ENCODE results near the gene TEX48. TPM values are rescaled to one million over a fixed set of nuclear protein-coding genes. Genes with fewer than 3 reads are reported as not detected.

TEX48 gene
- total RNA-seq, 1 donor from 2014 or later: not detected

DNA sequence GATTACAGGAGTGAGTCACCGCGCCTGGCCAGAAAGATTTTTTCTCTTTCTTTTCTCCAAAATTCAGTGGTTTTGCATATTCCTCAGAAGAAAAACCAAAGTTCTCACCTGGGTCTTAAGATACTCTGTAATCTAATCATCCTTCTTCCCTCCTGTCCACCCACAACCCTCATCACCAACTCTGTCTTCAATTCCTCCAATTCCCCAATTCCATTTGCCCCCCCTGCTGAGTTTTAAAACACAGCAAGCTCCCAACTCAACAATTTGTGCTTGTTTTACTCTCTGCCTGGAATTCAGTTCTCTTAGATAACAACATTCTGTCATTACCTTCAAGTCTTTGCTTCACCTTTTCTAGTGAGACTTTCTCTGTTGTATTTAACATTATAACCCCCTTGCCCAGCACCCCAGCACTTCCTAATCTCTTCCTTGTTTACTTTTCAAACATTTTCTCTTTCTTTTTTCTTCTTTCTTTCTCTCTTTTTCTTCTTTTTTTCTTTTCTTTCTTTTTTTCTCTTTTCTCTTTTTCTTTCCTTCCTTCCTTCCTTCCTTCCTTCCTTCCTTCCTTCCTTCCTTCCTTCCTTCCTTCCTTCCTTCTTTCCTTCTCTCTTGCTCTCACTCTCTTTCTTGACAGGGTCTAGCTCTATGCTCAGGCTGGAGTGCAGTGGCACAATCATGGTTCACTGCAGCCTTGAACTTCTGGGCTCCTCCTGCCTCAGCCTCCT is 7.8 kb downstream of the TEX48 start:
- DNase-seq (ENCODE audit: low spot score): no peak
- intact Hi-C loops (cut with DNase I): no loop called here

DNA sequence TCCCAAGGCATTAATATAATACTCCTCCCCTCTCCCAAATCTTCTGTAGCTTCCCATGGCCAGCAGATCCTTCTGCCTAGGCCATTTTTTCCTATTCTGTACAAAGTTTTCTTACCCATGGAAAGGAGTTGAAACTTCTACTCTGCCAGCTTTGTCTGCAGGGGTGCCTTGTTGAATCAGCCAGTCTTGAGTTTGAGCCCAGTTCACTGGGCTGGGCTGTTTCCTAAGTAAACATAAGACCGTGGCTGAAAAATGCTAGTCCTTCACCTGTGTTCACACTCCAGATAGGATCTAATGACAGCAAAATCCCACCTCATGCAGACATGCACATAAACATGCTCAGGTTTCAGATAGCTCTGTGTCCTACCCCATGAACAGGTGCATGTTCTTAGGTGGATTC is 10.4 kb downstream of the TEX48 start:
- DNase-seq (ENCODE audit: low spot score): no peak
- intact Hi-C loops (cut with DNase I): no loop called here

DNA sequence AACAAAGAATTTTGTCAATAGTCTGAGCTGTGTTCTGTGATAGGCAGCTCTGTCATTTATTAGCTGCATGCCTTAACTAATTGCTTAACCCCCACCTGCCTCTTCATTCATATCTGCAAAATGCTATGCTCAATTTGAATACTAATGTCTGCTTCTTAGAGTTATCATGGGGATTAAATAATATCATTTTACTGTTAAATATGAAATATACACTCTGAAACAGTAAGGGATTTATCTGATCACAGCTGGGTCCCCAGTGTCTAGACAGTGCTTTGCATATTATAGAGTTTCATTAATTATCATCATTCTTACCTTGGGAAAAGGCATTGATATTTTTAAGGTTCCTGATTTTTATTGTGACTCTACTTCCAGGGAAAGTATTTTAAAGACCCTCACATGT is 12.0 kb downstream of the TEX48 start:
- no peak for DNase-seq (ENCODE audit: low spot score)
- intact Hi-C loops (cut with DNase I): no loop called here

DNA sequence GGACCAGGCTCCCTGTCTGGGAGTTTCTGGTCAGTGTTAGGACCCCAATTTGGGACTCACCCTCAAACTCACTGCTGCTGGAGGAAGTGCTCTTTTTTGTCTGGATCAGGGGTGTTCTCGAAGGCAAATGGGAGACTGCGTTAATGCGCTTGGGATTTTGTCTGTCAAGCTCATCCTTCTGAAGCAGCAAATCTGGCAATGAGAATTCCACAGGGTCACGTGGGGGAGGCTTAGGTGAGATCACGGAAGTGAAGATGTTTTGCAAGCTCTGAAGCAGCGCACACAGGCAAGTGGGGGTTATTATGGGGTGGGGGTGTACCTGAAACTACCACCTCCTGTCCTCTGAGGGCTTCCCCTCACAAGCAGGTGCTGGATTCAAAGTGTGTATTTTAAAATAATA is 13.8 kb downstream of the TEX48 start:
- DNase-seq (ENCODE audit: low spot score): no peak
- intact Hi-C loops (cut with DNase I): no loop called here

DNA sequence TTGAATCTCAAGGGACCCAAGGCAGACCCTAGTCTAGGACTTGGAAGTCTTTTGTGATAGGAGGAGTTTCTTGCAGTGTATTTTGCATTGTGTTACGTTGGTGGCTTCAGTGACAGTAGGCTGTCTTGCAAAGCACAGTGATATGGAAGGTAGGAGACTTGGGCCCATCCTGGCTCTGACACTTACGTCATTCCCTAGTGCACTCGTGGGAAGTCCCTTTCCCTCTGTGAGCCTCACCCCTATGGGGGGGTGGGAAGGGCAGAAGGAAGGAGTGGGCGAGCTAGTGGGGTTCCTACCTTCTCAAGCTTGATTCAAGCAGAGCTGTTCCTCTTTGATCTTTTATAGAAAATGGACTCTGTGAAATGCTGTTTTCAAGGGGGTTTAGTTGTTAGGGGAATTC is 15.1 kb downstream of the TEX48 start:
- no peak for DNase-seq (ENCODE audit: low spot score)
- intact Hi-C loops (cut with DNase I): no loop called here

DNA sequence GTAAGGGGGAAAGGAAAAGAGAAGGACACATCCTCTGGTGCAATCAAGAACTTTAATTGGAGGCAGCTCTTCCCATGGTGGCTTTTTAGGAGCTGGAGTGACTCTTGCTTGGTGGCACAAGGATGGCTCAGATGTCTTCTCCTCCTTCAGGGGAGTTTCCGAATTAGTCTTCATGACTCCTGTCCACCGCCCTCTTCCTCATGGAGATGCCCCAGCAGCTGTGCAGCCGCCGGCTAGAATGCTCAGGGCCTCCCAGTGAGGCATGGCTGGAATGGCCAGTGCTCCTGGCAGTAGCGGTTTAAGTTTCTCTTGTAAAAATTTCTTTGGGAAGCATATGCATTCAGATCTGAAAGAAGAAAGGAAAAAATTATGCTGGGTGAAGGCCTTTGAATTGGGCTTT is 15.6 kb downstream of the TEX48 start:
- intact Hi-C loops (cut with DNase I): no loop called here
- no peak for DNase-seq (ENCODE audit: low spot score)

DNA sequence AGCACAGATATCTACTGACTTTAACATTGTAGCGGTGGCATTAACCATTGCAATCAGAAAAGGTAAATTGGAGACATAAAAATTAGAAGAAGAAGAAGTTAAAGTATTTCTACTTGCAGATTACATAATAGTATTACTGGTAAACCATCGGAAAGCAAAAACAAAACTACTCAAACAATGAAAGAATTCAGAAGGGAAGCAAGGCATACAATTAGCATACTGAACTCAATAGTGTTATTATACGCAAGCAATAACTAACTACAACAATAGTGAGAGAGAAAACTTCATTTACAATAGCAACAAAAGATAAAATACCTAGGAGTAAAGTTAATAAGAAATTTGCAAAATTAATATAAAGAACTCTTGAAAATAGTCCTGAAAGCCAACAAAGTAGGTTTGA is 17.8 kb downstream of the TEX48 start:
- intact Hi-C loops (cut with DNase I): no loop called here
- no peak for DNase-seq (ENCODE audit: low spot score)

DNA sequence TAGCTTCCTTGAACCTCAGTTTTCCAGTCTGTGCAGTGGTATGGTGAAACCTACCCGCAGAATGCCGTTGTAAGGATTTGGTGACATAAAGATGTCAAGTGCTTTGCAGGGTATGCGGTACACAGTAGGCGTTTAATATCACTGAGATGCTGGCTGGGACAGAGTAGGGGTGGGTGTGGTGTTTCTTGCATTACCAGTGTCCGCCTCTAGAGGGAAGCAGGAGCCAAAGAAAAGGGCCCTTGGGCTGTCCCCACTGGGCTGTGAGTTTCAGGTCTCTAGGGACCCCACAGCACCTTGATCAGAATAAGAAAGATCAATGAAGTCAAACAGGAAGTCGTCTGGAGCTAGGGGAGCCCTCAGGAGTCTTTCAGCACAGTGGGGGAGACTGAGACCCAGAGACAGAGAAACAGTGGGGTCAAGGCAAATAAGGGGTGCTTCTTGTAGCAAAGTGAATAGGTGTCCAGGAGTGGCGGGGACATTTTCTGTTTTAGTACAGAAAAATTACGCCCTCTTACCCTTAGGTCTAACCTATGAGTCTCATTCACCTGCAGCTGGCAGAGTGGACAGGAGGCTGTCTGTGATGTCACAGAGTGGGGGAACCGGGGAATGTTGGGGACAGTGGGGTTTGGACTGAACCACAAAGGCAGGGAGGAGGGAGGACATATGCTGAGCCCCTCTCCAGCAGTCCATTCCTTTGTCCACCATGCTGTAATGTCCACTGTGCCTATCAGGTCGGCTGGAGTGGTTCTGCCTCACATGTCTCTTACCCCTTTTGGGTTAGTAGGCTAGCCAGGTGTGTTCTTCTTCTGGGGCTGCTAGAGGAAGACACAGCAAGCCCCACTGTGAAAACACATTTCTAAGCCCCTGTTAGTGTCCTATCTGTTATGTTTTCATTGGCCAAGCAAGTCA is 19.7 kb downstream of the TEX48 start:
- no peak for DNase-seq (ENCODE audit: low spot score)
- intact Hi-C loops (cut with DNase I): no loop called here

DNA sequence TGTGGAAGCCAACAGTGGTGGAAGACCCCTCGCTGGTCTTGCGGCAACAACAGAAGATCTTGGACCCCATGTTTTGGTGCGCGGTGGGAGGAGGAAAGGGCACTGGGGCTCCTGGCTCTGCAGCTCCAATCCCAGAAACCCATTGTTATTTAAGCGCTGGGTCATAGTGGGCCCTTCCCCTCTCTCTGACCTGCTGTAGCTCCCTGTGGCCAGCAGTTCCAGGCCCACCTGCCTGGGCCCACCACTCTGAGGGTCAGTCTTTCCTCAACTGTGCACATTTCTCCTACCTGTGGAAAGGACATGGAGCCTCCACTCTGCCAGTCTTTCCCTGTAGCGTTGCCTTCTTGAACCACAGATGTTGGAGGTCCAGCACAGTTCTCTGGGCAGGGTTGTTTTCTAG is 24.3 kb downstream of the TEX48 start, which contains the start of gene TEX53:
Gene TEX53, minus strand, starts transcription at position 101 of the 400 bp plus-strand sequence. Its CDS starts 31 bp downstream, at position 70.
- DNase-seq (ENCODE audit: low spot score): no peak
- intact Hi-C loops (cut with DNase I): no loop called here

DNA sequence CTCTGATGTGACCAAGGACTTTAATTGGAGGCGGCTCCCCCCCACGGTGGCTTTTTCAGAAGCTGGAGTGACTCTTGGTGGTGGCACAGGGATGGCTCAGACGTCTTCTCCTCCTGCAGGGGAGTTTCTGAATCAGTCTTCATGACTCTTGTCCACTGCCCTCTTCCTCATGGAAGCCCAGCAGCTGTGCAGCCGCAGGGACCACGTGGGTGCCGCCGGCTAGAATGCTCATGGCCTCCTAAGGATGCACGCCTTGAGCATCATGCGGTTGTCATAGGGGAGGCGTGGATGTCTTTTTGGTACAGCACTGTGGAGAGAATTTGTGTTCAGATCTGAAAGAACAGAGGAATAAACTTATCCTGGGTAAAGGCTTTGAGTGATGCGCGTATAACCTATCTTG is 25.7 kb downstream of the TEX48 start:
- intact Hi-C loops (cut with DNase I): no loop called here
- DNase-seq (ENCODE audit: low spot score): no peak

DNA sequence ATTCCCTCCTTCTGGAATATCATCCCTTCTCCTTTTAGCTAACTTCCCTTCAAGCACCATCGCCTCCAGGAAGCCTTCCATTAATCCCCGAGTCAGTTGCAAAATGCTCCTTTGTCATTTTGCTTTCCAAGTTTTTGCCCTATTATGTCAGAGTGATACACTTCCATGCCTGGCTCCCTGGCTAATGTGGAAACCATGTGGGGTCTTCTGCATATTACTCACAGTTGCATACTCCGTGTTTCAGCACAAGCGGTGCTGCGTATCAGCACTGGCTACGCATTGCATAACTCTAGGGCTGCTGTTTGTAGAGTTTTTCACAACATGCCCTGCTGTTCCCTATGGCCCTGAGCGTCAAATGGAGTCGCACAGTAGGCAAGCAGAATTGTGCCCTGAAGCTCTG is 26.3 kb downstream of the TEX48 start:
- intact Hi-C loops (cut with DNase I): no loop called here

DNA sequence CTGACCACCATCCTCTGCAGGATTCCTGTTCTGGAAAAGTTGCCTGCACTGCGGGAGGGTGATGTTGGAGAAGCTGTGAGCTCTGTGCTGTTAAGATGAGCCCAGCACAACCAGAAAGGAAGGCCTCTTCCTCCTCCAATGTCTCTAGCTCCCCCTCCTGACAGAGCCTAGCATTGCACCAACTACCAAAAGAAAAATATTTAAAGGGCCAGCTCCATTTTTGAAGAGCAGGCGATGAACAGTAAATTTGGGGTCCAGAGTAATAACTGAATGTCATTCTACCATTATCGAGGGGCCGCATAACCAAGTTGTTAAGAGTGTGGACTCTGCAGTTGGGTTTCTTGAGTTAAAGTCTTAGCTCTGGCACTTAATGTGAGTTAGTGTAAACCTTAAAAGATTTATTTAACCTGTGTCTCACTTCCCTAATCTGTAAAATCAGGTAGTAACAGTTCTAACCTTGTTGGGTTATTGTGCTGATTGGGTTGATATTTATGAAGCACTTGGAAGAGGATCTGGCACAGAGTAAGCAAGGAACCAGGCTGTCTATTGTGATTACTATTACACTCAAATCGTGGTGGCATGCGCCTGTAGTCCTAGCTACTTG is 28.3 kb downstream of the TEX48 start:
- intact Hi-C loops (cut with DNase I): loop anchor here (2.0 to 5.0 kb wide), 3 partner anchors 166 to 249 kb away; no protein-coding TSS in a partner anchor
- peak; percentile 75 for DNase-seq (ENCODE audit: low spot score)

More for the DNA sequence above, 26.3 kb downstream of the TEX48 start:
- no peak for DNase-seq (ENCODE audit: low spot score)

DNA sequence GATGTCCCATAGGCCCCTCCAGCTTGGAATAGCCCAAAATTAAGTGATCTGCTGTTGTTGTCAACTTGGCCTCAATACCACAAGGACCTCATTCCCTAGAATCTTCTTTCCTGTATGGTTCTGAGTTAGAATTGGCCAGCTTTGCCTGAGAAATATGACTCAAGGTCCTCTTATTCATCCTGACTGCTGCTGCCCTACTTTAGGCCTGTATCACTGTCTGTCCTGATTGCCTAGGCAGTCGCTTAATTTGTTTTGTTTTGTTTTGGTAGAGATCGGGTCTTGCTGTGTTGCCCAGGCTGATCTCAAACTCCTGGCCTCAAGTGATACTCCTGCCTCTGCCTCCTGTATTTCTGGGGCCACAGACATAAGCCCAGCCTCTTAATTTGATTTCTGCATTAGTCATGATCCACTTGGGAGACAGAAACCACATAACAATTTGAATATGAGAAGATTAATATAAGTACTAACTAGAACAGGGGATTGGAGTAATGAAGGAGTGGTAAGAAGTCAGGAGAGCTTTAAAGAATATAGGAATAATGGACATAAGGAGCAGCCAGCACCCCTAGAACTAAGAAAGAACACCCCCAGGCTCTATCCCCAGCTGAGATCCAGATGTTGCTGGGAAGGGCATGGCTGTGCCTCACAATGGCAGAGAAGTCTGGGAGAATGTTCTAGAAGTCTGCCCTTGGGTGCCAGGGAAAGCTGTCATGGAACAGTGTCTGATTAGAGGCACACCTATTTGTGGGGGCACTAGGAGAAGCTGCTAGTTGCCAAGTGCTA is 29.0 kb downstream of the TEX48 start:
- intact Hi-C loops (cut with DNase I): loop anchor here (2.0 to 5.0 kb wide), 3 partner anchors 166 to 248 kb away; no protein-coding TSS in a partner anchor
- no peak for DNase-seq (ENCODE audit: low spot score)

DNA sequence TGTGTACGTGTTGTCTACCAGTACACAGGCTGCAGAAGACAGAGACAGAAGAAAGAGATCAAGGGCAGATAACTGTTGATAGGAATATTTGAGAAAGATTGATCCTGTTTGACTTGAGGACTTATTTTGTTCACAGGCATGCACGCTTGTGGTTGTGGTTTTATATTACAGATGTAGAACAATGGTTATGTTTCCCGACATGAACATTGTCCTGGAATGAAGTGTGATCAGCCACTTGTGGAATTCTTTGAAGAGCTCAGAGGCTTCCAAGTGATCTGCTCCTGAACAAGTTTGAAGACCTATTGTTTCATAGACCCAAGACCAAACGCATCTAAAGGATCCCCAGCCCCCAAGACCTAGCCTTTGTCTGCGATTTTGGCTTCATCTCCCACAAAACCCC is 38.1 kb downstream of the TEX48 start:
- intact Hi-C loops (cut with DNase I): no loop called here
- peak; percentile 15 for DNase-seq (ENCODE audit: low spot score)

DNA sequence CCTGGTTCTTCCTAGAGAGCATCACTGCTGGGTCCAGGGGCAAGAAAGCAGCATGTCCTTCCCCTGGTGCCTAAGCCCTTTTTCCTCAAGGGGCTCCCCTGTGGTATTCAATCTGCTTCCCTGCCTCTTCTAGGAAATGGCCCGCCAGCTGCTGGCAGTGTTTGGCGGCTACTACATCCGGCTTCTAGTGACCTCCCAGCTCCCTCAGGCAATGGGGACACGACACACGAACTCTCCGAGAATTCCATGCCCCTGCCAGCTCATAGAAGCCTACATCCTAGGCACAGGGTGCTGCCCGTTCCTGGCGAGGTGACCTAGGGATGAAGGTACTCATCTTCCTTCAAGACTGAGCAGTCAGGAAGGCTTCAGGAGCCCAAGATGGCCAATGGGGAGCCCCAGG is 39.0 kb downstream of the TEX48 start:
- intact Hi-C loops (cut with DNase I): no loop called here
- DNase-seq (ENCODE audit: low spot score): peak; percentile 46

DNA sequence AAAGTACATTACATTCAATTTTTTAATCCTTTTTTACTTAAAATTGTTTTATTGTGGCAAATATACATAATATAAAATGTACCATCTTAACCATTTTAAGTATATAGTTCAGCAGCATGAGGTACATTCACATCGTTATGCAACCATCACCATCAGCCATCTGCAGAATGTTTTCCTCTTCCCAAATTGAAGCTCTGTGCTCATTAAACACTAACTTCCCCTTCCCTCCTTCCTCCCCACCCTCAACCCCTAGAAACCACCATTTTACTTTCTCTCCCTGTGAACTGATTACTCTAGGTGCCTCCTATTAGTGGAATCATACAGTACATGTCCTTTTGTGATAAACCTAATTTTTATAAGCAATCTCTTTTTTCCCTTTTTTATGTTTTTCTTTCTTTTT is 40.0 kb downstream of the TEX48 start:
- DNase-seq (ENCODE audit: low spot score): no peak
- intact Hi-C loops (cut with DNase I): no loop called here

DNA sequence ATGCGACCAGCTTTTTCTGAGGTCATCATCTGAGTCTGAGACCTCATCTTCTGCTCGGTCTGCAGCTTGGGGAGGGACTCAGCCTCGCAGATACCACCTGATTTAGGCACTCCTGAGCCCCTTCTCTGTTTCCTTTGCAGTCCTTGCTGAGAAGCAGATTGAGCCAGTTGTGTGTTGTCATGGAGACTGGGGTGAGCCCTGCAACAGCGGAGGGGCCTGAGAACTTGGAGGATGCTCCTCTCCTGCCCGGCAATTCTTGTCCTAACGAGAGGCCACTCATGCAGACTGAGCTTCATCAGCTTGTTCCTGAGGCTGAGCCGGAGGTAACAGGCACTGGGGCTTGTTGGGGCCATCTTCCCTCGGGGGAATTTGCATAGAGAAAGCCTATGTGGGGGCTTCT is 43.6 kb downstream of the TEX48 start:
- intact Hi-C loops (cut with DNase I): no loop called here
- DNase-seq (ENCODE audit: low spot score): peak; percentile 63

DNA sequence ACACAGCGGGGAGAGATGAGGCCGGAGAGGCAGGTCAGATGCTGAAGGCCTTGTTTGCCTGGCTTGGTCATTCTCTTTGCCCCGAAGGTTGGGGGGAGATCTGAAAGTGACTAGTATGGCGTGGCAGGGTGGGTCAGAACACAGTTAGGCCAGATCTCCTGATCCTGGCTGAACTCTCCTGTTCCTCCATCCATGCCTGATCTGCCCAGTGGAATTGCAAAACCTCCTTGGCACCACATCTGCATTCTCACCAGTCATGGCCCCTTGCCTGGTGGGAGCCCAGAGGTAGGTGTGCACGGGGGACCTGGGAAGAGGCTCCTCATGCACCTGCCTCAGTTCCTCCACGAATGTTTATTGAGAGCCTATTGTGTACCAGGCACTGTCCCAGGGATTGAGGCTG is 47.6 kb downstream of the TEX48 start:
- intact Hi-C loops (cut with DNase I): no loop called here
- DNase-seq (ENCODE audit: low spot score): peak; percentile 35

DNA sequence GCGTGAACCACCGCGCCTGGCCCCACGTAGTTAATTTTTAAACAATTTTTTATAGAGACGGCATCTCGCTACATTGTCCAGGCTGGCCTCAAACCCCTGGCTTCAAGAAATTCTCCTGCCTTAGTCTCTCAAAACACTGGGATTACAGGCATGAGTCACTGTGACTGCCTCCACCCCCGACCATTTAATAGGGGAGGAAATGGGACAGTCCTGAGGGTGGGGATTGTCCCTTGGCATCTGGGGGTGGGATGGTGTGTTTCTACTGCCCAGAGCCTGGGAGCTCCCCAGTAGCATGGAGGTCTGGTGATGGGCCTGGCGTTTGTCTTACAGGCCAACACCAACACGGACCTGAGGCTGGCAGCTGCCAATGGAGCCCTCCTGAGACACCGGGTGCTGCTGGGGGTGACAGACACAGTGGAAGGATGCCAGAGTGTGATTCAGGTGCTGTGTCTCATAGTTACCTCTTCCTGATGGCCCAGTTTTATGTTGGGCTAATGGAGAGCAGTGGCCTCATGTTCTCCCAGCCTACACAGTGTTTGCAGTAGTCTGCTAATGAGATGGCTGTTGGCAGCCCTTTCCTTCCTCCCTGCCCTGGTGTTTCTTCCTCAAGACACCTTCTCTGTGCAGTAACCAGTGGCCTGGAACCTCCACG is 48.4 kb downstream of the TEX48 start:
- DNase-seq (ENCODE audit: low spot score): peak; percentile 39
- intact Hi-C loops (cut with DNase I): no loop called here
